Endometrial microvascular endothelial cells (primary cell): ENCODE measurements around the gene PARVA. TPM values are rescaled to one million over a fixed set of nuclear protein-coding genes. Genes with fewer than 3 reads are reported as not detected.

Experiments
- in situ Hi-C: cut with HindIII; loops from 2 replicates; pipeline ENCODE4 v1.10.0; 2017; ENCODE audit warnings: low sequenced_read_pairs, low pct_unique_long_range_greater_than_20kb; ENCODE audit errors: inconsistent ontology term
- total RNA-seq: library from RNA; depleted of rRNA; stranded (reverse); fragments of >200 nt; gene quantifications from one replicate; pipeline ENCODE4 v1.2.3, GENCODE V29; 2015; ENCODE audit errors: inconsistent ontology term

PARVA gene
- total RNA-seq, 1 donor from 2014 or later, result 43.5 TPM

DNA sequence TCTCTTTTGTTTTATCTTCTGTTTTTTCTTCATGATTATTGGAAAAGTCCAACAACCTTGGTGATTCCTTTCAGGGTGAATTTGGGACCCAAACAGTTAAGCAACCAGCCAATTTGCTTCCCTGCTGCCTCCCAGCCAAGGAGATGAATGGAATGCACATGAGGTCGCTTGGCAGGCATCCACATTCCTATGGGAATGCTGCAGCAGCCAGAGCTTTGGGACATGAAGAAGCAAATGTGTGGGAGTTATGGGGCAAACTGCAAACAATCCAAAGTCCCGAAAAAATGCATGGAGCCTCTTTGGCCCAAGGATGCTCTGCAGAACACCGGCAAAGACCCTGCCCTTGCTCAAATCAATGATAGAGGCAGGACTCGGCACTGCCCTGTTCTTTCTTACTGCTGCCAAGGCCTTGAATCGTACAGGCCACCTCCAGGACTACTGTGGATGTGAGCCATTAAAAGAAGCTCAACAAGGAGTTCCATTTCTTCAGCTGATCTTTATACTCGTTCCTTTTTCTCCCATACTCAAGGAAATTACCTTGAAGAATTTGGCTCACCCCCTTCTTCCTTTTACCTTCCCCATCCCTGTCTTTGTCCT lies 179.5 kb downstream of the PARVA start:
- in situ Hi-C loops, result no loop called here

DNA sequence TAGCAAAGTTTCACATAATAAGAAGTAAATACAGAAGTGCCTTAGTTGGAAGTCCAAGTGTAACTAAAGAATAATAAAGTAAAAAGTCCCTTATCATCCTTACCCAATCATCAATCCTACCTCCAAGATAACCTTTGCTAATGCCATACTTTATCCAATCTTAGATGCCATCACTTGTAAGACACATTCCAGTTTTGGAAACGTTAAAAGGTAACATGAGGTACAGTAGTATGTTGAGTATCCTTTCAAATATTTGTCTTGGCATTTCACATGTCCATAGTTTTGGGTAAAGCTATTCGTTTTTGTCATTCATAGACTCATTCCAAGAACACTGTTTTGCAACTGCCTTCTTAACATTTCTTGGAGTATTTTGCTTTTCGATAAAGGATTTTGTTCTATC lies 181.6 kb downstream of the PARVA start:
- in situ Hi-C loops, result no loop called here

DNA sequence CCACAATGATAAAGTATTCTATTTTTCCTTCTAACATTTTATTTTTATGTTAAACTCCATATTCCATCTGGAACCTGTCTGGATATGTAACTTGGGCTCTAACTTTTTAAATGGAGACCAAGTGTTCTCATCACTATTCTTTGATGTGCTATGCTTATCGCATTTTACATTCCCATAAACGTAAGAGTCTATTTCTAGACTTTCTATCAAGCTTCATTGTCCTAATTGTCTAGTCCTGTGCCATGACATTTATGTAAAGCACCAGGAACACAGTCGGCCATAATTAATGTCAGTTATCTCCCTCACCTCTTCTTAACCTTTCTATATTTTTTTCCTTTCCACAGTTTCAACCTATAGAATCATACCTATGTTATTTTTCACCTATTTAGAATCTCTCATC lies 183.0 kb downstream of the PARVA start:
- in situ Hi-C loops, result no loop called here

DNA sequence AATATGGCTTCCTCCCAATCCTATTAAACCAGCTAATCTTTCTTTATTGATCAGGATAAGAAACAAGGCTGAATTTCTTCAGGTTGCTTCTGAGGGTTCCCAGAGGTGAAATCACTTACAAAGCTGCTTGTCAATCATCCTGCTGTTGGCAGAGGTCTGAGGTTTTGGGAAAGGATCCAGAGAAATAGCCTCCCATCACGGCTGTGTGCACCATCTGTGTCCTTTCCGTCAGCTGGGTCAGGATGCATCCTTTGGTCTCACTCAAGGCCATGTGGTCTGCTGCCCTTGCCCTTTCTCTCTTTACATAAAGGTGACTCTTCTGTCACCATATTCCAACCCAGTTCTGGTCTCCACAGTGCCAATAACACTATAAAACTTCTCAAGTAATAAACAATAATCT lies 183.5 kb downstream of the PARVA start:
- in situ Hi-C loops, result no loop called here

DNA sequence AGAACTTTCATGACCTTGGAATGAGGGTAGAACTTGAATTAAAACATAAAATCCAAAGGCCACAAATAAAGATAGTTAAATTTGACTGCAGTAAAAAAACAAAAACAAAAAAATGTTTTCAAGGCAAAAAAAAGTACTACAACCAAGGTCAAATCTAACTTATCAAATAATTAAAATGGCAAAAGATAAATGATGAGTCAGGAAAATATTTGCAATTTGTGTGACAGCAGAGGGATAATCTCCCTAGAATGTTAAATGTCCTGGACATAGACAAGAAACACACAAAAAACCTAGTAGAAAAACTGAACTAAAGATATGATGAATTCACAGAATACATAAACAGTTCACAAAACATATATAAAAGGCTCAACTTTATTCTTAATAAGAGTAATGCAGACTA lies 186.6 kb downstream of the PARVA start:
- in situ Hi-C loops, result no loop called here

DNA sequence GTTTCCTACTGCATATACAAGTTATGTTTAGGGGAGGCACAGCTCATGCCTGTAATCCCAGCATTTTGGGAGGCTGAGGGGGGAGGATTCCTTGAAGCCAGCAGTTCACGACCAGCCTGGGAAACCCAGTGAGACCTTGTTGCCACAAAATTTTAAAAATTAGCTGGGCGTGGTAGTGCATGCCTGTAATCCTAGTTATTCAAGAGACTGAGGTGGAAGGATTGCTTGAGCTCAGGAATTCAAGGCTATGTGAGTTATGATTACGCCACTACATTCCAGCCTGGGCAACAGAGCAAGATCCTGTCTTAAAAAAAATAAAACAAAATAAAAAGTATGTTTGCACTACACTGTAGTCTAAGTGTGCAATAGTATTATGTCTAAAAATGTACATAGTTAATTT lies 188.0 kb downstream of the PARVA start:
- in situ Hi-C loops, result no loop called here

DNA sequence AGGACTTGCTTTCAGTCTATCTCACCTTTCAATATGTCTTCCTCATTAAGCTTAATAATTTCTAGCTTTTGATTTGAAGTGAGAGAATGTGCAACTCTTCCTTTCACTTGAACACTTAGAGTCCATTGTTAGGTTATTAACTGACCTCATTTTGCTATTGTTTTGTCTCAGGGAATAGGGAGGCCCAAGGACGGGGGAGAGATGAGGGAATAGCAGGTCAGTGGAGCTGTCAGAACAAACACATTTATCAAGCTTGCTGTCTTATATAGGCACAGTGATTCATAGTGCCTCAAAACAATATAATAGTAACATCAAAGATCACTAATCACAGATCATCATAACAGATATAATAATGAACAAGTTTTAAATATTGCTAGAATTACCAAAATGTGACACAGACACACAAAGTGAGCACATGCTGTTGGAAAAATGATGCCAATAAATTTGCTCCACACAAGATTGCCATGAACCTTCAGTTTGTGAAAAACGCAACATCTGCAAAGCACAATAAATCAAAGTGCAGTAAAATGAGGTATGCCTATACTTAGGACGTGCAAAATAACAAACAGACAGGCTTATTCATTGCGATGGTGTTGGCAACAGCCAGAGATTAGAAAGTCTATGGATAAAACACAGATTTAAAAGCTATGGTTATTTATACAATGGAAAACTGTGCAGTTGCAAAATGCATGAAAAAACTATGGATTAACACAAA lies 190.5 kb downstream of the PARVA start:
- in situ Hi-C loops, result no loop called here

DNA sequence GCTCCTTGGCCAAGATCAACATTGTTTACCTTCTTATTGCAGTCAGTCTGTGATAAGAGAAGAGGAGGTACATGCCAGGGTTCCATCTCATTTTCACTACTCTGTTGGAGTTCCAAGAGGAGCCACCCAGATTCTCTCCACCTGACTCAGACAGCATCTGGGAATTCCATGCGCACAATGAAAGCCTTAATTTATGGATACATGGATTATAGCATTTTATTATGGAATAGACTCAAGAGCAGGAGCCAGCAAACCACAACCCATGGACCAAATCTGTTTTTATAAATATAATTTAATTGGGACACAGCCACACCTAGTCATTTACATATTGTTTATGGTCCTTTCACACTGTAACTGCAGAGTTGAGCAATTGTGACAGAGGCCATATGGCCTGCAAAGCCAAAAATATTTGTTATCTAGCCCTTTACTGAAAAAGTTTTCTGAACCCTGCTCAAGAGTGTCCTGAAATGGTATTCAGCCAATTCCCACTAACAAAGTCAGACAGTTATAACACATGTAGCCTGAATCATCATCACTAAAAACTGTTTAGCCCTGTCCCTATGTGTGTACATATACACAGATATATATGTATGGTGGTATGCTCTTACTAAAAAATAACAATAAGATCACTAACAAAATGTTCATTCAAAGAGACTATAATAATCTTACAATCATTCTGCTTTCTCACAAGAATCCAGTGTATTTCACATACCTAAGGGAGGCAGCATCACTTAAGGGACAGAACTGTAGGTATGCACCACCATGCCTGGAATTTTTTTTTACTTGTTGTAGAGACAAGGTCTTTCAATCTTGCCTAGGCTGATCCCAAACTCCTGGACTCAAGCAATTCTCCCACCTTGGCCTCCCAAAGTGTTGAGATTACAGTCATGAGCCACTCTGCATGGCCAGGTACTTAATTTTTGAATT lies 192.4 kb downstream of the PARVA start:
- in situ Hi-C loops, result no loop called here

DNA sequence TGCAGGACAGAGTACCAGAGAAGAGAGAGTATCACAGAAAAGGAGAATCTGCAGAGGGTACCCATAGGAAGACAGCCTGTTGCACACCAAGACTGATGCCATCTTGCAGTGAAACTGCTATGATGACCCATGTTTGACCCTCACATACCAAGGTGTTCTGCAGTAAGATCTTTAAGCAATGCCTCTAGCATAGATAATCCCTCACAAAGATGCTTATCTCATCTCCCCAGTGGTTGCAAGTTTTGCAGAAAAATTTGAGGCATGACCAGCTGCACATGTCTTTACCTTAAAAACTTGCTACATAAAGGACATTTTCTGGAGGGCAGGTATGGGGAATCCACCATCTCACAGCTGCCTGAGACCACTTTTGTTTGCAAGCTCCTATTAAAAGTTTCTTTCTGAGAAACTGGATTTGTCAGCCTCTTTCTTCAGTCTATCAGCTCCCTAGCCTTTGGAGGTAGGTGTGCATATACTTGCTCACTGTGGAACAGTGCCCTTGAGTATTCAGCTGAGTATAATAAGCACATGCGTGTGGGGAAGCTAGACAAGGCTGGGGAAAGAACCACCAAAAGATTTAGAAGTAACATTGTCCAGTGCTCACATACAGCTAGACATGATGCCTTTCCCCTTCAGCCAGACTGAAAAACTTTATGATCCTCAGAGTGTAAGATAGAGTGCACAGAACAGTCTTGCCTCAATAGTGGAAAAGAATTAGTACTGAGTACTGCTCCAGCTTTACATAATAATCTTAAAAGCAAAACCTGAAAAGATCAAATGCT lies 196.5 kb downstream of the PARVA start:
- in situ Hi-C loops, result no loop called here

DNA sequence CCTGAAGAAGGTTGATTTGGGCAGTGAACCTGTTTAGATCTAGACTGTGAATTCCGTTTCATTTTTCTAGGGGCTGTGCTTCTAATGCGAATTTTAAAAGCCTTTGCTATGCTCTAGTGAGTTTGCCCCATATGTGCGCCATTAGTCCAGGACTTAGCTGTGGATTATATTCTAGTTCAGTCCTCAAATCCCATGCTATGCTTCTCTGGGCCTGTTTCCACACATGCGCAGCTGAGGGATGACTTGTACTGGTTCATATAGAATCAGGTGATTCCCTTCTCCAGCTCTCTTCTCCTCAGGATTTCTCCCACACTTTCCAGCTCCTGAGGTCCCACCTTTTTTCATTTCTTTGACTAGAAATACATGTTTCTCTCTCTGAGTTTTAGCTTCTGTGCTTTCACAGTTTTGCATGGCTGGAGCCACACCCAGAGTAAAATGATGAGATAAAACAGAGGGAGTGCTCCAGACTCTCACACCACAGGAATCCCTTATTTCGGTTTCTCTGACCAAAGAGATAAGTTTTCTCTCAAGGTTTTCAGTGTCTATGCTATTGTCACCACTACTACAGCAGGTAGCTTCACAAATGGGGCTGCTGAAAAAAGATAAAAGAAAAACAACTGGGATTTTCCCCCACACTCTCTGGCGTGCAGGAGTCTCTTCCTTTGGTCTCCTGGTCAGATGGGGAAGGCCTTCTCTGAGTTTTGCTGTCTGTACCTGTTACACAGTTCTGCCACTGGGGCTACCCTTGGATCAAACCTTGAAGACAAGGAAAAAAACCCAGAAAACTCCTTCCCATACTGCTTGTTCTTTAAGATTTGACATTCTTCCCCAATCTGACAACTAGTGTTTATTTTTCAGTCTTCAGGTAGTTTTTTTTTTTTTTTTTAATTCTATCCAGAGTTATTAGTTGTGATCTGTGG lies 200.6 kb downstream of the PARVA start:
- in situ Hi-C loops, result no loop called here

DNA sequence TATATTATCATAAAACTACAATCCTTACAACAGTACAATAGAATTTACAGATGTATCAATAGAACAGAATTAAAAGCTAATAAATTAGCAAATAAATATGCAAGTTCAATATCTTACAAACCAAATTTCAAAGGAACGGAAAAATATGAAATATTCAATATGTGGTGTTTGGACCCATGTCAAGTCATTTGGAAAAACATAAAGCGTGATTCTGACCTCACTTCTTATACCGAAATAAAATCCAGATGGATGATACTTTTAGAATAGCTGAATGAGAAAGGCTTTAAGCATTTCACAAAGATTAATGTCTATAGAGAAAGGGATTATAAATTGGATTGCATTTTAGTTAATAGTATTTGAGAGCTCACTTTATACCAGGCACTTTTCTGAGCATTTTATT lies 204.0 kb downstream of the PARVA start:
- in situ Hi-C loops, result no loop called here

DNA sequence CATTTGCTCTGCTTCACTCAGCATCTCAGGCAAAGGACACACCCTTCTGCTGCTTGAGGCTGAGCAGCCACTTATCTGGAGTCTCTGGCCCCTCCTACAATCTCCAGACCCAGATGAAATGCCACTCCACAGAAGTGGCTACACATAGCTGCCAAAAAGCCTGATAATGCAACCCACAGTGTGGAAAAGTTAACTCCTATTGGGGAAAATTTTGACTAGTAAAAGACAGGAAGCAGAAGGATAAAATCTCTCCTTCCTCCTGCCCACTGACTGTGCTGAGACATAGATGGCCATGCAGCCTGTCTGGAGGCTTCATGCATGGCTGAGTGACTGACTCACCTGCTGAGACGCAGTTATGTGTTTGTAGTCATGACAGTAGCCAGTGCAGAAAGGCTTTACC lies 204.6 kb downstream of the PARVA start:
- in situ Hi-C loops, result no loop called here
